Measurements from ENCODE around the gene MAGI1.
A peak's percentile ranks its signal among the peaks of the same experiment; 100 is the strongest.
"Not testable (repeated sequence)": the region's sequence is repeated elsewhere in the genome, so short reads cannot be mapped to it uniquely, and the experiment has no call there.

The MAGI1 gene

DNA sequence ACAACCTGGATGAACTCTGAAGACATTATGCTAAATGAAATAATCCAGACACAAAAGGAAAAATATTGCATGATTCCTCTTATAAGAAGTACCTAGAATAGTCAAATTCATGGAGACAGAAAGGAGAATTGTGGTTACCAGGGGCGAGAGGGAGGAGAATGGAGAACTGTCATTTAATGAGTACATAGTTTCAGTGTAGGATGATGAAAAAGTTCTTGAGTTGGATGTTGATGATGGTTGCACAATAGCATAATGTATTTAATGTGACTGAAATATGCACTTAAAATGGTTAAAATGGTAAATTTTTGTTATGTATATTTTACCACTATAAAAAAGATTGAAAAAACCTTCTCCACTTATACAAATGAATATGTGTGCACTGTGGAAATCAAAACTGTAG, 469.6 kb downstream of the MAGI1 start:
- Histone ChIP-seq H2BK15ac (replicated peaks; ENCODE audit: low read depth) (no peak overlapping the region), H2BK5ac (ENCODE audit: low read length) (no peak overlapping the region), H3K79me1 (ENCODE audit: low read length) (peaks cover 2% of the 10 kb centered on the region), H3K23ac (ENCODE audit: low read length) (no peak overlapping the region), H3K36me3 (ENCODE audit: control insufficient read depth, insufficient read depth, low read length) (no peaks in the 10 kb centered on the region), H3K4me1 (ENCODE audit: control insufficient read depth, low read depth, low read length) (no peaks in the 10 kb centered on the region), H2AK5ac (ENCODE audit: low read length) (no peak overlapping the region), H3K4me3 (ENCODE audit: low read length) (no peak overlapping the region), H3K27me3 (ENCODE audit: insufficient read depth, low read length, poor library complexity) (no peaks in the 10 kb centered on the region), H3K56ac (ENCODE audit: low read length) (no peak overlapping the region), H3K79me2 (ENCODE audit: control insufficient read depth, insufficient read depth, low read length) (peaks cover 2% of the 10 kb centered on the region), H3K4me2 (ENCODE audit: low read length) (no peak overlapping the region), H4K8ac (ENCODE audit: low read depth, low read length) (no peak overlapping the region), H3K27ac (ENCODE audit: low read depth, low read length) (no peak overlapping the region), H3K4ac (ENCODE audit: low read depth, low read length) (no peak overlapping the region), H3K18ac (ENCODE audit: low read length) (no peak overlapping the region), H2BK120ac (ENCODE audit: low read depth, low read length) (no peak overlapping the region), H4K5ac (ENCODE audit: low read length) (no peak overlapping the region), H3K9ac (ENCODE audit: low read length) (no peak overlapping the region)
- no peak for DNase-seq
- no CpG with 5 or more reads among the region's 1 CpG for WGBS (ENCODE audit: extremely low coverage, insufficient coverage, low lambda C conversion rate)

DNA sequence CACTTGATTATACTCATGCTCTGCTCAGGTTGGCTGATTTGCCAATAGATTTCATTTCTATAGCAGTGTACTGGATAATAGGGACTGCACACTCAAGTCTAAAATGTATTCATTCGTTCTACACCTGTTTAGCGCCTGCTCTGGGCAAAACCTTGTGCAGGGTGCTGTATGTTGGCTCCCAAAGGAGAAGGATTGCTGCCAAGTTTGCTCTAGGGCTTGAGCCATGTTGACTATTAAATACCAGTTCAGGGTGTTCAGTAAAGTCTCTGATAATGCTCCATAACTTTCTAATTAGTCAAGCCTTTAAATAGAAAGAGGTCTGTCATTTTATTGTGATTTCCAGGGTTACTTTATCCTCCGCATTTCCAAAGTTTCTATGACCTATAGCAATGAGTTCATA, 470.2 kb downstream of the MAGI1 start:
- Histone ChIP-seq H3K4ac (ENCODE audit: low read depth, low read length) (no peak overlapping the region), H3K79me1 (ENCODE audit: low read length) (peaks cover 2% of the 10 kb centered on the region), H4K5ac (ENCODE audit: low read length) (no peak overlapping the region), H3K79me2 (ENCODE audit: control insufficient read depth, insufficient read depth, low read length) (peaks cover 2% of the 10 kb centered on the region), H2BK120ac (ENCODE audit: low read depth, low read length) (no peak overlapping the region), H3K9ac (ENCODE audit: low read length) (no peak overlapping the region), H3K27me3 (ENCODE audit: insufficient read depth, low read length, poor library complexity) (no peaks in the 10 kb centered on the region), H3K18ac (ENCODE audit: low read length) (no peak overlapping the region), H3K4me3 (ENCODE audit: low read length) (no peak overlapping the region), H3K4me2 (ENCODE audit: low read length) (no peak overlapping the region), H3K23ac (ENCODE audit: low read length) (no peak overlapping the region), H3K36me3 (ENCODE audit: control insufficient read depth, insufficient read depth, low read length) (no peaks in the 10 kb centered on the region), H3K4me1 (ENCODE audit: control insufficient read depth, low read depth, low read length) (no peaks in the 10 kb centered on the region), H2AK5ac (ENCODE audit: low read length) (no peak overlapping the region), H4K8ac (ENCODE audit: low read depth, low read length) (no peak overlapping the region), H3K27ac (ENCODE audit: low read depth, low read length) (no peak overlapping the region), H2BK5ac (ENCODE audit: low read length) (no peak overlapping the region), H2BK15ac (replicated peaks; ENCODE audit: low read depth) (no peak overlapping the region), H3K56ac (ENCODE audit: low read length) (no peak overlapping the region)
- DNase-seq = no peak
- no CpG with 5 or more reads among the region's 3 CpGs for WGBS (ENCODE audit: extremely low coverage, insufficient coverage, low lambda C conversion rate)

- not testable (repeated sequence) for H2BK120ac ChIP-seq (ENCODE audit: low read depth, low read length); DNase-seq; H3K4me2 ChIP-seq (ENCODE audit: low read length); H3K27me3 ChIP-seq (ENCODE audit: insufficient read depth, low read length, poor library complexity); H4K8ac ChIP-seq (ENCODE audit: low read depth, low read length); H4K5ac ChIP-seq (ENCODE audit: low read length); H3K4me3 ChIP-seq (ENCODE audit: low read length); H2BK5ac ChIP-seq (ENCODE audit: low read length); H3K27ac ChIP-seq (ENCODE audit: low read depth, low read length); H3K18ac ChIP-seq (ENCODE audit: low read length); H3K9ac ChIP-seq (ENCODE audit: low read length); H2AK5ac ChIP-seq (ENCODE audit: low read length); H3K56ac ChIP-seq (ENCODE audit: low read length); H3K23ac ChIP-seq (ENCODE audit: low read length); H3K79me1 ChIP-seq (ENCODE audit: low read length); H3K79me2 ChIP-seq (ENCODE audit: control insufficient read depth, insufficient read depth, low read length); H3K36me3 ChIP-seq (ENCODE audit: control insufficient read depth, insufficient read depth, low read length); H3K4ac ChIP-seq (ENCODE audit: low read depth, low read length); H3K4me1 ChIP-seq (ENCODE audit: control insufficient read depth, low read depth, low read length); H2BK15ac ChIP-seq (replicated peaks; ENCODE audit: low read depth)
- WGBS (ENCODE audit: extremely low coverage, insufficient coverage, low lambda C conversion rate) = no CpG with 5 or more reads among the region's 11 CpGs
These were observed 473.0 kb downstream of the MAGI1 start for GRCh38 chr3:65565744-65566143.

DNA sequence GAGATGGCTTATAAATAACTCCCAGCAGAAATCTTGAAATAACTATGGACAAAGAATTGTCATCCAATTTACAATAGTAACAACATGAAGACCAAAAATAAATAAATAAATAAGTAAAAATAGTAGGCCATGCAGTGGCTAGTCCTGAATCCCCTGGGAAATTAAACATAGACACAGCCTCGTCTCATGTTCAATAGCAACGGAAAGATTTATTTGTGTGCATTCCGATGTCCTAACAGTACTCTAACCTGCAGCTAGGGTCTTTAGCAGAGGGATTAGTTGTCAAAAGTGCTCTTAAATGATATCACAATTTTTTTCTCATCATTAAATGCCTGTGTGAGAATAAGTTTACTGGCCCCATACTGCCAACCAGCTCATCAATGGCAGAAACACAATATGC, 474.2 kb downstream of the MAGI1 start:
- Histone ChIP-seq H3K79me2 (ENCODE audit: control insufficient read depth, insufficient read depth, low read length) (no peaks in the 10 kb centered on the region), H3K9ac (ENCODE audit: low read length) (no peak overlapping the region), H3K18ac (ENCODE audit: low read length) (no peak overlapping the region), H4K8ac (ENCODE audit: low read depth, low read length) (no peak overlapping the region), H3K79me1 (ENCODE audit: low read length) (peaks cover 2% of the 10 kb centered on the region), H4K5ac (ENCODE audit: low read length) (no peak overlapping the region), H3K56ac (ENCODE audit: low read length) (no peak overlapping the region), H3K27ac (ENCODE audit: low read depth, low read length) (no peak overlapping the region), H3K23ac (ENCODE audit: low read length) (no peak overlapping the region), H3K4me3 (ENCODE audit: low read length) (no peak overlapping the region), H2BK5ac (ENCODE audit: low read length) (no peak overlapping the region), H2BK120ac (ENCODE audit: low read depth, low read length) (no peak overlapping the region), H3K4me1 (ENCODE audit: control insufficient read depth, low read depth, low read length) (no peaks in the 10 kb centered on the region), H3K4ac (ENCODE audit: low read depth, low read length) (no peak overlapping the region), H3K36me3 (ENCODE audit: control insufficient read depth, insufficient read depth, low read length) (no peaks in the 10 kb centered on the region), H3K27me3 (ENCODE audit: insufficient read depth, low read length, poor library complexity) (no peaks in the 10 kb centered on the region), H3K4me2 (ENCODE audit: low read length) (no peak overlapping the region), H2AK5ac (ENCODE audit: low read length) (no peak overlapping the region), H2BK15ac (replicated peaks; ENCODE audit: low read depth) (no peak overlapping the region)
- DNase-seq = no peak
- WGBS (ENCODE audit: extremely low coverage, insufficient coverage, low lambda C conversion rate) = no CpG with 5 or more reads among the region's 3 CpGs

GRCh38 chr3:65563861-65564260, 474.9 kb downstream of the MAGI1 start:
- H3K18ac ChIP-seq (ENCODE audit: low read length) = no peak overlapping the region
- H3K4me1 ChIP-seq (ENCODE audit: control insufficient read depth, low read depth, low read length) = no peaks in the 10 kb centered on the region
- H3K27ac ChIP-seq (ENCODE audit: low read depth, low read length) = no peak overlapping the region
- H2BK5ac ChIP-seq (ENCODE audit: low read length) = no peak overlapping the region
- no peak overlapping the region for H2AK5ac ChIP-seq (ENCODE audit: low read length)
- no peaks in the 10 kb centered on the region for H3K79me2 ChIP-seq (ENCODE audit: control insufficient read depth, insufficient read depth, low read length)
- WGBS (ENCODE audit: extremely low coverage, insufficient coverage, low lambda C conversion rate) = no CpG with 5 or more reads among the region's 5 CpGs
- peak; percentile 47 for DNase-seq
- H3K9ac ChIP-seq (ENCODE audit: low read length) = no peak overlapping the region
- no peaks in the 10 kb centered on the region for H3K27me3 ChIP-seq (ENCODE audit: insufficient read depth, low read length, poor library complexity)
- H3K23ac ChIP-seq (ENCODE audit: low read length) = no peak overlapping the region
- H4K8ac ChIP-seq (ENCODE audit: low read depth, low read length) = no peak overlapping the region
- no peak overlapping the region for H3K4ac ChIP-seq (ENCODE audit: low read depth, low read length)
- H3K56ac ChIP-seq (ENCODE audit: low read length) = no peak overlapping the region
- no peak overlapping the region for H3K4me3 ChIP-seq (ENCODE audit: low read length)
- no peak overlapping the region for H3K4me2 ChIP-seq (ENCODE audit: low read length)
- no peaks in the 10 kb centered on the region for H3K36me3 ChIP-seq (ENCODE audit: control insufficient read depth, insufficient read depth, low read length)
- H3K79me1 ChIP-seq (ENCODE audit: low read length) = peaks cover 2% of the 10 kb centered on the region
- no peak overlapping the region for H4K5ac ChIP-seq (ENCODE audit: low read length)
- H2BK120ac ChIP-seq (ENCODE audit: low read depth, low read length) = no peak overlapping the region
- H2BK15ac ChIP-seq (replicated peaks; ENCODE audit: low read depth) = no peak overlapping the region

DNA sequence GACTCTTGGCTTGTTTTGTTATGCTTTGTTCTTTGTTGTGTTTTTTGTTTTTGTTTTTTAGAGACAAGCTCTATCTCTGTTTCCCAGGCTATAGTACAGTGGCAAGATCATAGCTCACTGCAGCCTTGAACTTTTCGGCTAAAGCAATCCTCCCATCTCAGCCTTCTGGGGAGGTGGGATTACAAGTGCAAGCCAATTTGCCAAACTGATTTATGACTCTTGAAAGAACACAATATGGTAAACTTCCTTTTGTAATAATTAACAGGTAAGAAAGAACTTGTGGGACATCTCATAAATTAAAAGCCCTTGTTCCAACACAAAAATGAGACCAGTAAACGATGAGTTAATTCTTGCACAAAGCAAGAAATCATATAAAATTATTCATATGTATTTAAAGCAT, 476.3 kb downstream of the MAGI1 start:
- Histone ChIP-seq H3K18ac (ENCODE audit: low read length) (no peak overlapping the region), H3K4me1 (ENCODE audit: control insufficient read depth, low read depth, low read length) (no peaks in the 10 kb centered on the region), H3K4ac (ENCODE audit: low read depth, low read length) (no peak overlapping the region), H3K4me2 (ENCODE audit: low read length) (no peak overlapping the region), H3K27ac (ENCODE audit: low read depth, low read length) (no peak overlapping the region), H3K4me3 (ENCODE audit: low read length) (no peak overlapping the region), H2BK120ac (ENCODE audit: low read depth, low read length) (no peak overlapping the region), H2AK5ac (ENCODE audit: low read length) (no peak overlapping the region), H3K36me3 (ENCODE audit: control insufficient read depth, insufficient read depth, low read length) (no peaks in the 10 kb centered on the region), H3K79me2 (ENCODE audit: control insufficient read depth, insufficient read depth, low read length) (no peaks in the 10 kb centered on the region), H2BK15ac (replicated peaks; ENCODE audit: low read depth) (no peak overlapping the region), H3K9ac (ENCODE audit: low read length) (no peak overlapping the region), H3K23ac (ENCODE audit: low read length) (no peak overlapping the region), H4K5ac (ENCODE audit: low read length) (no peak overlapping the region), H3K56ac (ENCODE audit: low read length) (no peak overlapping the region), H2BK5ac (ENCODE audit: low read length) (no peak overlapping the region), H3K27me3 (ENCODE audit: insufficient read depth, low read length, poor library complexity) (no peaks in the 10 kb centered on the region), H3K79me1 (ENCODE audit: low read length) (peaks cover 2% of the 10 kb centered on the region), H4K8ac (ENCODE audit: low read depth, low read length) (no peak overlapping the region)
- no CpG with 5 or more reads among the region's 2 CpGs for WGBS (ENCODE audit: extremely low coverage, insufficient coverage, low lambda C conversion rate)
- DNase-seq = no peak

All from mesendoderm (in vitro differentiated cells).